ENCODE results near the gene LEF1. TPM values are rescaled to one million over a fixed set of nuclear protein-coding genes. Genes with fewer than 3 reads are reported as not detected.

LEF1 gene
- total and polyA plus RNA-seq, 2 of the 8 experiments (the other 6 are each of a cell fraction or from before 2014, with no cell fraction given) = 2.6 to 5.2 TPM

DNA sequence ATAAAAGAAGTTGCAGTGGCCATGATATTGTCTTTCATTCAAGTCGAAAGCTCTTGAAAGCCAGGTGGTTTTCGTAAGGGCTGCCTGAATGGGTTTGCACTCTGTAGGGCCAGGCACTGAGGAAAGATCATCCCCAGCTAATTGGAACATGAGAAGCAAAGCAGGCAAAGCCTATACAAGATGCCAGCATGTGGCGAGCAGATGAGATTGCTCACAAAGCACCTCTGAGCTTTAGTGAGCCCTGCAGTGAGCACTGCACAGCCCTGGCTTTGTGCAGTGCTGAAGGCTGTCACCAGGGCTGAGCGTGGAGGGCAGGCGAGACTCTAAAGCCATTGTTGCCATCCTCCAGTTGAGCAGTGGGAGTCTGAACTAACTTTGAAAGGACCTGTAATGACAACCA lies 125.2 kb downstream of the LEF1 start (continued):
- no peak for TF ChIP-seq CBX8 (IDR thresholded peaks at IDR 0.05; ENCODE audit: borderline replicate concordance, low read depth, low read length)
- TF ChIP-seq, protein P1, sequence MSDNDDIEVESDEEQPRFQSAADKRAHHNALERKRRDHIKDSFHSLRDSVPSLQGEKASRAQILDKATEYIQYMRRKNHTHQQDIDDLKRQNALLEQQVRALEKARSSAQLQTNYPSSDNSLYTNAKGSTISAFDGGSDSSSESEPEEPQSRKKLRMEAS (IDR thresholded peaks at IDR 0.05) = no peak
- no peak for TF ChIP-seq JUN (IDR thresholded peaks at IDR 0.05; ENCODE audit: low read depth, low read length)
- TF ChIP-seq SIX5 (IDR thresholded peaks at IDR 0.05; ENCODE audit: low read depth, low read length) = no peak
- no peak for TF ChIP-seq SP1 (IDR thresholded peaks at IDR 0.05; ENCODE audit: low read depth, low read length)
- no peak for TF ChIP-seq KDM1A (IDR thresholded peaks at IDR 0.05; ENCODE audit: borderline replicate concordance, low read length)
- no peak for TF ChIP-seq BRCA1 (IDR thresholded peaks at IDR 0.05; ENCODE audit: low read depth, low read length)

All from H1 (cell line).